Stimulated activated CD8-positive, alpha-beta memory T cell treated with anti-CD3 and anti-CD28 coated beads, Interleukin-2, amount 100 ng/mL, for 1 hour (primary cell): ENCODE measurements around the gene FLNB.
"Not testable (repeated sequence)": the region's sequence is repeated elsewhere in the genome, so short reads cannot be mapped to it uniquely, and the experiment has no call there.

Experiments
- DNase-seq, 2 donors: peaks; one replicate each; pipeline ENCODE4 v3.0.0-alpha.2; 2020; ENCODE audit warnings: low read depth in 2 of 2

FLNB gene

DNA sequence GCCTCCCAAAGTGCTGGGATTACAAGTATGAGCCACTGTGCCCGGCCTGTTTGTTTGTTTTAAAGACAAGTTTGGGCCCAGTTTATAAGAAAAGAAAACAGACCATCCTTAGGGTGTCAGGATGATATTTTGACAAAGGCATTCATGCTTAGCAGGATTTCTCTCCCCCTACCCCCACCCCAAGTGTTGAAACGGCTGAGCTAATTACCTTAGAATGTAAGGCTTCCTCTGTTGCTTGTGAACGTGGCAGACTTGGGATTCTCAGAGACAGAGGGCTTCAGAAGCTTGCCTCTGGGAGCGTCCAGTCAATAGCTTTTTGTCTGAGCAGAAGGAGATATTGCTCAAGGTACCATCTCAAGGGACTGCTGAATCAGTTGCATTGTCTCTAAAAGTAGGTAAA is 24.0 kb downstream of the FLNB start:
- DNase-seq = no peak

DNA sequence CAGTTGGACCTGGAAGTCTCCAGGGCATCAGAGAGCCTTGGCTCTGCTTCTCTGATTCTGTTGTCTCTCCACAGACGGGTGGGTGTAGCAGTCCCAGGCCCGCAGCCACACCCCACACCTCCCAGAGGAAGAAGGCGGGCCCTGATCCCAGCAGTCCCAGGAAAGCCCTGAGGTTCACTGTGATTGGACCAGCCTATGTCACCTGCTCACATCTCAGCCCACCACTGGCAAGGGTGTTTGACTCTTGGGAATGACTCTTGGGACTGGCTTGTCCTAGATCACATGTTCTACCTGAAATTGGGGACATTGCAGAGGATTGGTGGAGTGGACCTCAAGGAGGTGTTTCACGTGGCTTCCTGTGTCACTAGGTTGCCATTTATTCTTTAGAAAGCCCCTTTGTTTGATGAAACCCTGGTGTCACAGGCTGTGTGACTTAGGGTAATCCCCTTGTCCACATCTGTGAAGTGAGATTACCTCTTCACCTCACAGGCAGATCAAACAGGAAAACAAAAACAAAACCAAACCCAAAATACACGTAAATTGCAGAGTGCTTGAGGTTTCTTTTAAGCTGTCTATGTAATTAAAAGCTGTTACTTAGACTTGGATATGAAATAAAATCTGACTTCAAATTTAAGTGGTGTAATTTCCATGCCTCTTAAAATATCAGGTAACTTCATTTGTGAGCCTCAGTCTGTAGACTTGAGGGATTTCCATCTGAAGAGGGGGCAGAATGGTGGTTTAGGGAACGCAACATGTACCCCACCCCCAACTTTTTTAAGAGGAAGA is 26.7 kb downstream of the FLNB start:
- DNase-seq = no peak

DNA sequence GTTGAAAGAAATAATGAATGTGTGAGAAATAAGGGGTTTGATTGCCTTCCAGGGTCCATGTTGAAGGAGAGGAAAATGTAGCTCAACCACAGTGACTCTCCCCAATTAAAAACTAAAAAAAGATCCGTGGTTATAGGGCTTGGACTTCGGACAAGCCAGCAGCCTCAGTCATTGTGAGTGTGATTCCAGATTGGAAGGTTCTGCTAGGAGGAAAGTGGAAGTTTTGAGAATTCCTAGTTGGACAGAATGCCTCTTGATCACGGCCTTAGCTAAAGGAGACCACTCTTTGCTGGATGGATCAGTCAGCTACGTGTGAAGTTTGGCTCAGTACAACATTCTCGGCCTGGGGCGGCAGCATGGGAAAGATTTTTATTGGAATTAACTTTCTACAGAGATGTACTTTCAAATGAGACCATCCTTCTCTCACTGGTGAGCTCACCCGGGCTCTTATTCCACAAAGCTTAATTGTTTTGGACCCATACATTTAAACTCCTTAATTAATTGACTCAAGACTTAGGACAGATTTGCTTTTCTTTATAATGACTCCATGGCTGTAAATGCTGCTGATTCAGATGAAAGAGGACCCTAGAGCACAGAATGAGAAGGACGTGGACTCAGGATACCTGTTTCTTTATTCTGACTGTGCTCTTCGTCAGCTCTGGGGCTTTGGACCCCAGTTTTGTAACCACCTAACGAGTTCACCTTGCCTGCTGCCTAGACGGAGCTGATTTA is 27.5 kb downstream of the FLNB start:
- no peak for DNase-seq

DNA sequence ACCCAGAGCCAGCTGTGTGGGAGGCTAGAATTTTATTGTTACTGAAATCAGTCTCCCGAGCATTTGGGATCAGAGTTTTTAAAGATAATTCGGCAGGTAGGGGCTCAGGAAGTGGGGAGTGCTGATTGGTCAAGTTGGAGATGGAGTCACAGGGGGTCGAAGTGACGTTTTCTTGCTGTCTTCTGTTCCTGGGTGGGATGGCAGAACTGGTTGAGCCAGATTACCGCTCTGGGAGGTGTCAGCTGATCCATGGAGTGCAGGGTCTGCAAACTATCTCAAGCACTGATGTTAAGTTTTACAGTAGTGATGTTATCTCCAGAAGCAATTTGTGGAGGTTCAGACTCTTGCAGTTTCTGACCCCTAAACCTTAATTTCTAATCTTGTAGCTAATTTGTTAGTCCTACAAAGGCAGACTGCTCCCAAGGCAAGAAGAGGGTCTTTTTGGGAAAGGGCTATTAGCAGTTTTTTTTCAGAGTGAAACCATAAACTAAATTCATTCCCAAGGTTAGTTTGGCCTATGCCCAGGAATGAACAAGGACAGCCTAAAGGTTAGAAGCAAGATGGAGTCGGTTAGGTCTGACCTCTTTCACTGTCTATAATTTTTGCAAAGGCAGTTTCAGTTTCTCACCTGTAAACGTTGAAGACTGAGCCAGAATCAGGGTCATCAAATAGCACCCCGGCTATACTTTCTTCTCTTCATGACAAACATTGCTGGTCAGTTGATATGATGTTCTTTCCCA is 28.2 kb downstream of the FLNB start:
- no peak for DNase-seq

DNA sequence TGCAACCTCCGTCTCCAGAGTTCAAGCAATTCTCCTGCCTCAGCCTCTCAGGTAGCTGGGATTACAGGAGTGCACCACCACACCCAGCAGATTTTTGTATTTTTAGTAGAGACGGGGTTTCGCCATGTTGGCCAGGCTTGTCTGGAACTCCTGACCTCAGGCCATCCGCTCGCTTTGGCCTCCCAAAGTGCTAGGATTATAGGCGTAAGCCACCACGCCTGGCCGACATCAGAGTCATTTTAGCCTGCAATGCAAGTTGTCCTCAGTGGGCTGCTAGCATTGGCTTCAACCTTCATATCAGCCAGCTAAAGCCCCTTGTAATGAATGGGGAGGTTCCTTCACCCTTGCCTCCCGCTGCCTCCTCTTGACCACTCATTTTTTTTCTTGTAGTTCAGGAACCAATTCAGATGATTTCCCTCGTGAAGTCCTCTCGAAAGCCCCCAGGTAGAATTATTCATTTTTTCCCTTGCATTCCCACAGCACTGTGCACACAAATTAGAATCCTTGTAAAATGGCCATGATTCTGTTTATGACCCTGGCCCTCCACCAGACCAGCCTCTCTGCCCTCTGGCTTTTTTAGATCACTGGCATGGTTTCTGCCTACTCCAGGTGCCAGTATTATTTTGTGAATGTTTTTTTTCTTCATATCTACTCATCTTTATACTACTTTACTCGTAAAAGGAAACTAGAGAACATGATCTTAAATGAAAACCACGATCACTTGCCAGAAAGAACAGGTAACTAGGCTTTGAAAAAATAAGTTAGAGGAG is 29.1 kb downstream of the FLNB start:
- no peak for DNase-seq

DNA sequence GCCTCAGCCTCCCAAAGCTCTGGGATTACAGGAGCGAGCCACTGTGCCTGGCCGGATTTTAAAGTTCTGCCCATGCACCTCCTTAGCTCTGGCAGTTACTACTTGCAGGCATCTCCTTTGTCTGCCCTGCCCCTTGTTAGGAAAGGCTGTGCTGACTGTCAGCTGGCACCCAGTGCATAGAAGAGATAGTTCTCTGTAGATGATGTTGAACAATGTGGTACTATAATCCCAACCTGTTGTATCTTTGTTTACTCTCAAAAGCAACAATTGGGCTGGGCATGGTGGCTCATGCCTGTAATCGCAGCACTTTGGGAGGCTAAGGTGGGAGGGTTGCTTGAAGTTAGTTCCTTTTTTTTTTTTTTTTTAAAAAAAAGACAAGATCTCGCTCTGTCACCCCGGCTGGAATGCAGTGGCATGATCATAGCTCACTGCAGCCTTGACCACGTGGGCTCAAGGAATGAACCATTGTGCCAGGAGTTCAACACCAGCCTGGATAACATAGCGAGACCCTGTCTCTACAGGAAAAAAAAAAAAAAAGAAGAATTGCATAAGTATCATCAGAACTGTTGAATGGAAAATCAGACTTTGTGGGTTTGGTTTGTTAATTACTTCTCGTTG is 30.6 kb downstream of the FLNB start:
- DNase-seq = no peak

DNA sequence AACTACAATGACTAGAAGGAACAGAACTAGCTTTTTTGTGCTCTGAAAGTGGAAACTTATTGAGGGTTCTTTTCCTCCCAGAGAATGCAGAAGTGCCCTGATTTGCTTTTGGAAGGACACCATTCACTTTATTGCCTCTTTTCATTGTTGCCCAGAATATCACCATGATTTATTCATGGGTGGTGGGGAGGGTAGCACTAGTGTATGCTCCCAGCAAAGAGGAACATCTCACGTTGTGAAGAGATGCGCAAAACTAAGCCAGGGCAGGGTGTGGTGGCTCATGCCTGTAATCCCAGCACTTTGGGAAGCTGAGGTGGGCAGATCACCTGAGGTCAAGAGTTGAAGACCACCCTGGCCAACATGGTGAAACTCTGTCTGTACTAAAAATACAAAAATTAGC is 31.4 kb downstream of the FLNB start:
- no peak for DNase-seq

DNA sequence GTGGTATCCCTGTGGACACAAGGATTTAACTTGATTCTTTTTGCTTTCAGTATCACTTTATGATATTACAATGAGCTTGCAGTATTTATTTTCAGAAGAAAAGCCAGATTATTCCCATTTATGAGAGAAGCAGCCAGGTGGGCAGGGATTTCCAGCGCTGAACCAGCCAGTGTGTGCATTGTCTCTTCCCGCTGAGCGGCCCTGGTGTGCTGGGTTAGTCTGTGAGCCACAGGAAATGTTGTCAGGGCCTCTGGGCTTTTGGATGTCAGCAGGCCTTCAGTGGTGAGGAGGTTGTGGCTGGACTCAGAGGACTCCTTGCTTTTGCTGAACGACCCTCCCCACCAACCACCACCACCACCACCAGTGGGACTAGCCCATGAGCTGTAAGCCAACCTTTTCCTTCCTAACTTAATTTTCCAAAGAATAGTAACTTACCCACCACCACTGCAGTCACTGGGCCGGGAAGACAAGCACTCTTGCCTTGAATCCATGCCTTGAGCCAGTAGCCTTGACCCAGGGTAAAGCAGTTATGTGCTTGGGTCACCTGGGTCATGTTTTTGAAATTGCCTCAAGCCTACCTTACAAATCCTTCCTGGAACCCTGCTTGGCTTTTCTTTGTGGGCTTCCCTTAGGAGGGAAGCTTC is 33.1 kb downstream of the FLNB start:
- DNase-seq = no peak

DNA sequence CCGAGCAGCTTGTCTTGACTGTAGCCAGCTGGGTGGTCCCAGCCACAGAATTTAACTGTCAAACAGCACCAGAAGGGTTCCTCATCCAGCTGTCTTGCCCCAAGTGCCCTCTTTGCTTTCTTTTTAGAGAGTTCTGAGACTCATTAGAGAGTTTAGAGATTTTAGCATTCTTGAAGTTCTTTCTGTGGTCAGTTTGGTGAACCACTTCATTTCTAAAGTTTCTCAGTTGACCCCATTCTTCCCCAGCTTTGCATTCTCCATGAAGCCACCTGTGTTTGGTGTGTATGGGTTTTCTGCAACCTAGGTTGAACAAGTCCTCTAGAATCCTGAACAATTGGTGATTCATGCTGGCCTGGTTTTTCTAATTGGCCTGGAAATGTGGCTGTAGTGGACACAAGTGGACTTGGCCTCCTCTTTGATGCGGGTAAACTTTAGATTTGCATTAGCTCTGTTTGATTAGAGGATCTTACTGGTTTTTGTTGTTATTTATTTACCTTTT is 33.7 kb downstream of the FLNB start:
- no peak for DNase-seq

DNA sequence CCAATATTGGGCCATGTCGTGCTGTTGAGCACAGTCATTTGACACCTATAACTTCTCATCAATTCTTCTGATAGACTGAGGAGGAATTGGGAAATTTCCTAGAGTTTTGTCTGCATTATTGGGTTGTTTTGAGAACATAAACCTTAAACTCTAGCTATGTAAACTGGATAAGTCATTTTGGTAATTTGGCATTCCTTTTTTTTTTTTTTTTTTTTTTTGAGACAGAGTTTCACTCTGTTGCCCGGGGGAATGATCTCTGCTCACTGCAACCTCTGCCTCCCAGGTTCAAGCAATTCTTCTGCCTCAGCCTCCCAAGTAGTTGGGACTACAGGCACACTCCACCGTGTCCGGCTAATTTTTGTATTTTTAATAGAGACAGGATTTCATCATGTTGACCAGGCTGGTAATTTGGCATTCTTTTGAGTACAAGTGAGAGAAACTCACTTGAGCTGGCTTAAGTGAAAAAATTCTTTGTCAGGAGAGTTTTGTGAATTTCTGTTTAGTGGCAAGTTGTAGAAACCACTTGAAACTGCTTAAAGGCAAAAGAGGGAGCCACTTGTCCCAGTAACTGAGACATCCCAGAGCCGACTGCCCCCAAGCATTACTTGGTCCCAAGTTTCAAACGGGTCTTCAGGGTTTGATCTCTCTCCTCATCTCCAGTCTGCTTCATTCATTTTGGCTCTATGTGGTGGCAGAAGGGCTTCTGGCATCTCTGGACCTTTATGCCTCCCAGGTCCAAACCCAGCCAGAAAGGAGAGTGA is 34.9 kb downstream of the FLNB start:
- no peak for DNase-seq

DNA sequence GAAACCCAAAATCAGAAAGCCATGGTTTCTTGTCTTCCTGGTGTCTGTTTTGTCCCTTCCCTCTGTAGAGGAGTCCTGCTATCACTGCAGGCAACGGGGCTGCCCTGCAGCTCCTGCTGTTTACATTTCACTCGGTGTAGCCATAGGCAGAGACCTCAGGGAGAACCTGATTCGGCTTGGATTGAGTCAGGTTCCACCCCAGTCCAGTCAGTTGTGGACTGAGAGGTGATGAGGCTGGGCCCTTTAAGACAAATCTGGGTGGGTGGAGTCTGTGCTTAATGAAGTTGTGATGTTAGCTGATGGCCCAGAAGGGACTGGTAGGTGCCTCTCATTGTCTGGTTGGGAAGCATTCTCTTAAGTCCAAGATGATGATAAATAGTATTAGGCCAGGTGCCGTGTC is 35.7 kb downstream of the FLNB start:
- no peak for DNase-seq

DNA sequence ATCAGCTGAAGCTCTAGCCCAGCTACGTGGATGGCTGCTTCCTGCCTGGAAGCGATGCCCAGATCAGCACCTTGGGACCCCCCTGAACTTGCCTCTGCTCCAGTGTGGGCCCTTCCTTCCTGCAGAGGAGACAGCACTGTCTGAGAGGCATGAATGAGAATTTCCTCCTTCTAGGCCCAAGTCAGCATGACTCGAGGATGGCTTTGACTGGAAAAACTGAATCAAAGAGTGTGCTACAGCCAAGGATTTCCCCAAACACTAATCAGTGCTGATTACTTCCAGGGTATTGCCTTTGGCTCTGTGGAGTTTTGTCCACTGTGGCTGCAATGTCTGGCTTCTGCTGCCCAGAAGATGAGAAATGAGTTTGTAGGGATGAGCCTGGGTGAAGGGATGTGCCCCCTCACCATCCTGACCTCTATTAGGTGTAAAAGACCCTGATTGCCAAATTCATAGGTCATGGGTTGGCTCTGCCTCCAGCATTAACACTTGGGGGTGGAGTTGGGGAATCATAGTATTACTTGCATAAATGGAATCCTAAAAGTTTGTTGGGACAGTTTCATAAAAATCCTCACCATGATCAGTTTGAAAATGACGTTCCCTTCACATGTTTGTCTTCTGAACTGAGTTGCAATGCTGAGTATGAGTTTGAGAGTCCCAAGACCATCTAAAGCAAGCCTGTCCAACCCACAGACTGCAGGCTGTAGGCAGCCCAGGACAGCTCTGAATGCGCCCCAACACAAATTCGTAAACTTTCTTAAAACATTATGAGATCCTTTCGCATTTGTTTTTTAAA is 36.7 kb downstream of the FLNB start:
- DNase-seq = no peak

DNA sequence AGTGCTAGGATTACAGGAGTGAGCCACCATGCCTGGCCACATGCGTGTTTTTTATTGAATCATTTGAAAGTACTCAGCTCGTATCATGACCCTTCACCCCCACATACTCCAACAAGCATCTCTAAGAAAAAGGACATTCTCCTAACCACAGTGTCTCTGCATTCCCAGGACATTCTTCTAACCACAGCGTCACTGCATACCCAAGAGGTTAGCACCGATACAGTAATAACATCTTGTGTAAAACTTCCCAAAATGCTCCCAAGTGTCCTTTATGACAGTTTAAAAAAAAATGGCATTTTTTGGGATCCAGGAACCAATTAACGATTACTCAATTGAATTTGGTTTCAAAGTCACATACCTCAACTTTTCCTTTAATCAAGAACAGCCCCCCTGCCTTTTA is 39.6 kb downstream of the FLNB start:
- DNase-seq = no peak

DNA sequence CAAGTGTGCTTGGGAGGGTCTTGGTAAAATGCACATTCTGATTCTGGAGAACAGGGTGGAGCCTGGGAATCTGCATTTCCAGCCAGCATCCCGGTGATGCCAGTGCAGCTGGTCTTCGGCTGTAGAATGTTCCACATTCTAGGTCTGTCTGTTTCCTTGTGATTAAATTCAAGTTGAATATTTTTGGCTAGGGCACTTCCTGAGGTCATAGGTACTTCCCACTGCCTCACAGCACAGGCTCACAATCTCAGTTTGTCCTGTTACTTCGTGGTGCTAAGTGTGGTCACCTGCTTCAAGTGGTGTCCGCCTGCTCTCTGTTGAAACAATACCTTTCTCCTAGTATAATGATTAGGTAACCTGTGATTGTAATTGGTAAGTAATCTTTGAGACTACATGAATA is 40.1 kb downstream of the FLNB start:
- no peak for DNase-seq

DNA sequence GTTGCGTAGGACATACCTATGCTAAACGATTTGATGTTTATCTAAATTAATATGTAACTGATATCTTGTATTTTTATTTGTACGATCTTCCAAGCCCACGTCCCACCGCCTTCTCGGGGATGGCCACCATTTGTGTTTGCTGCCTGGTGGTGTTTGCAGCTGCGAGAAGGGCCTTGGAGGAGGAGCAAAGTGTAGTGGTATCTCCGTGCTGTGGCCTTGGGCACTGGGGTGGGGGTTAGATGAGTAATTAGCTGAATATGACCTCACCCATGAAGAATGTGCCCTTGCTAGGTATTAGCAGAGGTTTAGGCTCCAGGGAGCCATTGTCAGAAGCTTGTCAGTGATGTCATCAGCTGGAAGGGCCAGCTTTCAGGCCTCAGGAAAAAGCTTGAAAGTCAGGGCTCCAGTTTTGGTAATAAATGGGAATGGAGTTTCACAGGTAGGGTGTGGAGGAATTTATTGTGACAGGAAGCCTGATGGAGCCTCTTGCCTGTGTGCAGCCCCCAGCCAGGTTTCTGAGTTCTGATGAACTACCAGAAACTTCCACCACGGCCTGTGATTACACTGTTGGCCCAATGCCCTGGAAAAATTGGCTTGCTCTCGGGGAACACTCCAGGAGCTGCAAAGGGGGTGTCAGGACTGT is 41.0 kb downstream of the FLNB start:
- DNase-seq = no peak

DNA sequence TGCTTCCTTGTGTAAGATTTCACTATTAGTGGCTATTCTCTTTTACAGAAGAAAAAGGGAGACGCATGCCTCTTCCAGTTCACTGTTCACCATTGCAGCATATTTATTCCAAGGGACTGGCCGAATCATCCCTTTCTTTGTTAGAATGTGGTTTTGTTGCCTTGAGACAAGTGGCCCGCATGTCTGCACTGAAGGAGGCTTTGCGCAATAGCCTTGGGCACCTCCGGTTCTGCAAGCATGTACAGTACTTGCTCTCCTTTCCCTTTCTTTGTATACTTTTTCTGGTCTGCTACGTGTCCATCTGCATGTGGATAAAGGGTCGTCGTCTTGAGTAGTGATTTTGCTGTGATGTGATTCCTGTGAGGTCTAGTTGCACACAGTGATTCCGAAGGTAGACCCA is 43.0 kb downstream of the FLNB start:
- no peak for DNase-seq

DNA sequence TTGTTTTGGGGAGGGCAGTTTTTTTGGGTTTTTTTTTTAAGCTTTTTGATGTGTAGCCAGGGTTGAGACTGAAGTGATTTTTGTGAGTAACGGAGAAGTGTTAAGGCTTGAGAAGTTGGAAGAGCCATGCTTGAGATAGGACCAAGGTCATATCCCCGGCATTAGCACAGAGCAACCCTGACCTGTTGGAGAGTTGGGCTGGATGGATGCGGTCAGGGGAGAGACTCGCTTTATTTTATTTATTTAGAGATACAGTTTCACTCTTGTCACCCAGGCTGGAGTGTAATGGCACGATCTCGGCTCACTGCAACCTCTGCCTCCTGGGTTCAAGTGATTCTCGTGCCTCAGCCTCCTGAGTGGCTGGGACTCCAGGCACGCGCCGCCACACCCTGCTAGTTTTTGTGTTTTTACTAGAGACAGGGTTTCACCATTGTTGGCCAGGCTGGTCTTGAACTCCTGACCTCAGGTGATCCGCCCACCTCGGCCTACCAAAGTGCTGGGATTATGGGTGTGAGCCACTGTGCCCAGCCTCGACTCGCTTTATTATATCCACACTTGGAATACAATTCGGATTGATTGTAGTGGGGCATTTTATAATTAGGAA is 43.5 kb downstream of the FLNB start:
- DNase-seq = not testable (repeated sequence)
